SK-N-SH treated with all-trans-retinoic acid at 6 μM for 48 hours (cell line): ENCODE measurements around the gene PPIG.

Experiments used
- ATAC-seq: fragments of 200-7000 bp; cut with Tn5 transposase; 3 replicates; pipeline ENCODE4 v1.9.1; 2020; ENCODE audit warnings: mild to moderate bottlenecking, moderate library complexity
- ARNTL ChIP-seq: fragments of 450-650 bp; formaldehyde crosslinking; IDR thresholded peaks from 2 replicates; pipeline ENCODE4 v1.5.0; 2020; ENCODE audit warnings: low read depth, mild to moderate bottlenecking, moderate library complexity, borderline replicate concordance
- BACH2 ChIP-seq: fragments of 250-450 bp; sonication (Bioruptor Pico); IDR thresholded peaks from 2 replicates; pipeline ENCODE4 v1.9.0; 2021; ENCODE audit warnings: mild to moderate bottlenecking, borderline replicate concordance
- CSDC2 ChIP-seq: fragments of 250-450 bp; sonication (Bioruptor Pico); IDR thresholded peaks from 2 replicates; pipeline ENCODE4 v1.5.0; 2020; ENCODE audit warnings: mild to moderate bottlenecking, moderate library complexity
- ESRRG ChIP-seq: fragments of 250-450 bp; sonication (Bioruptor Pico); IDR thresholded peaks from 2 replicates; pipeline ENCODE4 v1.6.1; 2021; ENCODE audit warnings: mild to moderate bottlenecking
- OSR1 ChIP-seq: fragments of 250-450 bp; sonication (Bioruptor Pico); IDR thresholded peaks from 2 replicates; pipeline ENCODE4 v1.8.0; 2022; ENCODE audit warnings: moderate library complexity, mild to moderate bottlenecking, inconsistent platforms
- PPARA ChIP-seq: fragments of 250-450 bp; sonication (Bioruptor Pico); IDR thresholded peaks from 2 replicates; pipeline ENCODE4 v1.5.0; 2020; ENCODE audit warnings: mild to moderate bottlenecking, borderline replicate concordance
- RARB ChIP-seq: fragments of 250-450 bp; sonication (Bioruptor Pico); IDR thresholded peaks from 2 replicates; pipeline ENCODE4 v1.8.0; 2021; ENCODE audit warnings: mild to moderate bottlenecking, moderate library complexity
- SNAI2 ChIP-seq: fragments of 250-450 bp; sonication (Bioruptor Pico); IDR thresholded peaks from 2 replicates; pipeline ENCODE4 v1.5.0; 2020; ENCODE audit warnings: mild to moderate bottlenecking, moderate library complexity
- TCF4 ChIP-seq: fragments of 250-450 bp; sonication (Bioruptor Pico); IDR thresholded peaks from 2 replicates; pipeline ENCODE4 v1.8.0; 2021; ENCODE audit warnings: mild to moderate bottlenecking, moderate library complexity, borderline replicate concordance
- ZC3H10 ChIP-seq: fragments of 250-450 bp; sonication (Bioruptor Pico); IDR thresholded peaks from 2 replicates; pipeline ENCODE4 v1.5.1; 2021; ENCODE audit warnings: mild to moderate bottlenecking, moderate library complexity
- ZFP3 ChIP-seq: fragments of 250-450 bp; sonication (Bioruptor Pico); IDR thresholded peaks from 2 replicates; pipeline ENCODE4 v1.5.0; 2020; ENCODE audit warnings: mild to moderate bottlenecking, moderate library complexity
- ZFP30 ChIP-seq: fragments of 450-650 bp; formaldehyde crosslinking; IDR thresholded peaks from 2 replicates; pipeline ENCODE4 v1.5.0; 2022; ENCODE audit warnings: mild to moderate bottlenecking, moderate library complexity
- ZNF565 ChIP-seq: fragments of 450-650 bp; formaldehyde crosslinking; conservative IDR thresholded peaks from 2 replicates; pipeline ENCODE4 v1.5.0; 2020; ENCODE audit warnings: low read depth, mild to moderate bottlenecking, moderate library complexity
- ZNF70 ChIP-seq: fragments of 450-650 bp; formaldehyde crosslinking; IDR thresholded peaks from 2 replicates; pipeline ENCODE4 v1.5.0; 2020; ENCODE audit warnings: mild to moderate bottlenecking, moderate library complexity
- ZNF8 ChIP-seq: fragments of 450-650 bp; formaldehyde crosslinking; IDR thresholded peaks from 2 replicates; pipeline ENCODE4 v1.5.0; 2020; ENCODE audit warnings: mild to moderate bottlenecking, moderate library complexity
- TF ChIP-seq, protein P1 (sequence below): fragments of 250-450 bp; sonication (Bioruptor Pico); IDR thresholded peaks from 2 replicates; pipeline ENCODE4 v1.5.0; 2020; ENCODE audit warnings: mild to moderate bottlenecking, moderate library complexity
- TF ChIP-seq, protein P2 (sequence below): fragments of 250-450 bp; sonication (Bioruptor Pico); IDR thresholded peaks from 2 replicates; pipeline ENCODE4 v1.8.0; 2020; ENCODE audit warnings: mild to moderate bottlenecking, moderate library complexity, borderline replicate concordance
- TF ChIP-seq, protein P3 (sequence below): fragments of 250-450 bp; sonication (Bioruptor Pico); IDR thresholded peaks from 2 replicates; pipeline ENCODE4 v1.8.0; 2021; ENCODE audit warnings: low read depth, mild to moderate bottlenecking, moderate library complexity, borderline replicate concordance
- TF ChIP-seq, protein P4 (sequence below): fragments of 250-450 bp; sonication (Bioruptor Pico); IDR thresholded peaks from 2 replicates; pipeline ENCODE4 v1.5.1; 2020; ENCODE audit warnings: low read depth, mild to moderate bottlenecking, moderate library complexity
- TF ChIP-seq, protein P5 (sequence below): fragments of 250-450 bp; sonication (Bioruptor Pico); IDR thresholded peaks from 2 replicates; pipeline ENCODE4 v1.5.1; 2021; ENCODE audit warnings: mild to moderate bottlenecking, moderate library complexity

PPIG gene

DNA sequence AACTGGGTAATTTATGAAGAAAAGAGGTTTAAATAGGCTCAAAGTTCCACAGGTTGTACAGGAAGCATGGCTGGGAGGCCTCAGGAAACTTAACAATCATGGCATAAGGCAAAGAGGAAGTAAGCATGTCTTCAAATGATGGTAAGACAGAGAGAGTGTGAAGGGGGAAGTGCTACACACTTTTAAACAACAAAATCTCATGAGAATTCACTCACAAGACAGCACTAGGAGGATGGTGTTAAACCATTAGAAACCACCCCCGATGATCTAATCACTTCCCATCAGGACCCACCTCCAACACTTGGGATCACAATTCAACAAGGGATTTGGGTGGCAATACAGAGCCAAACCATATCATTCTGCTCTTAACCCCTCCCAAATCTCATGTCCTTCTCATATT lies 75.2 kb downstream of the PPIG start (continued):
- no peak for TF ChIP-seq ZNF70 (CRISPR knock-in tag)
- no peak for TF ChIP-seq BACH2 (CRISPR knock-in tag)
- TF ChIP-seq RARB (CRISPR knock-in tag) = no peak
- TF ChIP-seq OSR1 (CRISPR knock-in tag) = no peak

DNA sequence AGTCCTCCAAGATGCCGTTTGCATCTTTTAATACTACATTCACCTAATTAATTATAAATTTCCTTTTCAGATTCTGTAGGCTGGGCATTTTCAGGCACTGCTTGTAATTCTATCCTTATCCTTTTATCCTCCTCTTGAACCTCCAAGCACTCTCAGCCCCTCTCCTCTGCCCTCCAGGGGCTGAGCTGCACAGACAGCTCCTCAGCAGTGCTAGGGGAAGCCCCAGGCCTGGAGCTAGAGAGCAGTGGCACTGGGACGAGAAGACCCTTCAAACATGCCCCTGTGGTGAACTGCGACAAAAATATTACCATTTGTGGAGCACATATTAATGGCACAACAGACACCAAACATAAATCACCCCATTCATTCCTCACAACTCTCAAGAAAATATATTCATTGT lies 77.1 kb downstream of the PPIG start:
- no peak for TF ChIP-seq ZFP3 (CRISPR knock-in tag)
- no peak for TF ChIP-seq ESRRG (CRISPR knock-in tag)
- TF ChIP-seq, protein P1, sequence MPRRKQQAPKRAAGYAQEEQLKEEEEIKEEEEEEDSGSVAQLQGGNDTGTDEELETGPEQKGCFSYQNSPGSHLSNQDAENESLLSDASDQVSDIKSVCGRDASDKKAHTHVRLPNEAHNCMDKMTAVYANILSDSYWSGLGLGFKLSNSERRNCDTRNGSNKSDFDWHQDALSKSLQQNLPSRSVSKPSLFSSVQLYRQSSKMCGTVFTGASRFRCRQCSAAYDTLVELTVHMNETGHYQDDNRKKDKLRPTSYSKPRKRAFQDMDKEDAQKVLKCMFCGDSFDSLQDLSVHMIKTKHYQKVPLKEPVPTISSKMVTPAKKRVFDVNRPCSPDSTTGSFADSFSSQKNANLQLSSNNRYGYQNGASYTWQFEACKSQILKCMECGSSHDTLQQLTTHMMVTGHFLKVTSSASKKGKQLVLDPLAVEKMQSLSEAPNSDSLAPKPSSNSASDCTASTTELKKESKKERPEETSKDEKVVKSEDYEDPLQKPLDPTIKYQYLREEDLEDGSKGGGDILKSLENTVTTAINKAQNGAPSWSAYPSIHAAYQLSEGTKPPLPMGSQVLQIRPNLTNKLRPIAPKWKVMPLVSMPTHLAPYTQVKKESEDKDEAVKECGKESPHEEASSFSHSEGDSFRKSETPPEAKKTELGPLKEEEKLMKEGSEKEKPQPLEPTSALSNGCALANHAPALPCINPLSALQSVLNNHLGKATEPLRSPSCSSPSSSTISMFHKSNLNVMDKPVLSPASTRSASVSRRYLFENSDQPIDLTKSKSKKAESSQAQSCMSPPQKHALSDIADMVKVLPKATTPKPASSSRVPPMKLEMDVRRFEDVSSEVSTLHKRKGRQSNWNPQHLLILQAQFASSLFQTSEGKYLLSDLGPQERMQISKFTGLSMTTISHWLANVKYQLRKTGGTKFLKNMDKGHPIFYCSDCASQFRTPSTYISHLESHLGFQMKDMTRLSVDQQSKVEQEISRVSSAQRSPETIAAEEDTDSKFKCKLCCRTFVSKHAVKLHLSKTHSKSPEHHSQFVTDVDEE (CRISPR knock-in tag) = no peak
- TF ChIP-seq, protein P2, sequence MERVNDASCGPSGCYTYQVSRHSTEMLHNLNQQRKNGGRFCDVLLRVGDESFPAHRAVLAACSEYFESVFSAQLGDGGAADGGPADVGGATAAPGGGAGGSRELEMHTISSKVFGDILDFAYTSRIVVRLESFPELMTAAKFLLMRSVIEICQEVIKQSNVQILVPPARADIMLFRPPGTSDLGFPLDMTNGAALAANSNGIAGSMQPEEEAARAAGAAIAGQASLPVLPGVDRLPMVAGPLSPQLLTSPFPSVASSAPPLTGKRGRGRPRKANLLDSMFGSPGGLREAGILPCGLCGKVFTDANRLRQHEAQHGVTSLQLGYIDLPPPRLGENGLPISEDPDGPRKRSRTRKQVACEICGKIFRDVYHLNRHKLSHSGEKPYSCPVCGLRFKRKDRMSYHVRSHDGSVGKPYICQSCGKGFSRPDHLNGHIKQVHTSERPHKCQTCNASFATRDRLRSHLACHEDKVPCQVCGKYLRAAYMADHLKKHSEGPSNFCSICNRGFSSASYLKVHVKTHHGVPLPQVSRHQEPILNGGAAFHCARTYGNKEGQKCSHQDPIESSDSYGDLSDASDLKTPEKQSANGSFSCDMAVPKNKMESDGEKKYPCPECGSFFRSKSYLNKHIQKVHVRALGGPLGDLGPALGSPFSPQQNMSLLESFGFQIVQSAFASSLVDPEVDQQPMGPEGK (CRISPR knock-in tag) = no peak
- TF ChIP-seq ZNF565 = no peak
- TF ChIP-seq ZNF8 (CRISPR knock-in tag) = no peak
- TF ChIP-seq ARNTL (CRISPR knock-in tag) = no peak
- no peak for TF ChIP-seq OSR1 (CRISPR knock-in tag)
- TF ChIP-seq TCF4 (CRISPR knock-in tag) = no peak
- no peak for TF ChIP-seq SNAI2 (CRISPR knock-in tag)
- TF ChIP-seq, protein P3, sequence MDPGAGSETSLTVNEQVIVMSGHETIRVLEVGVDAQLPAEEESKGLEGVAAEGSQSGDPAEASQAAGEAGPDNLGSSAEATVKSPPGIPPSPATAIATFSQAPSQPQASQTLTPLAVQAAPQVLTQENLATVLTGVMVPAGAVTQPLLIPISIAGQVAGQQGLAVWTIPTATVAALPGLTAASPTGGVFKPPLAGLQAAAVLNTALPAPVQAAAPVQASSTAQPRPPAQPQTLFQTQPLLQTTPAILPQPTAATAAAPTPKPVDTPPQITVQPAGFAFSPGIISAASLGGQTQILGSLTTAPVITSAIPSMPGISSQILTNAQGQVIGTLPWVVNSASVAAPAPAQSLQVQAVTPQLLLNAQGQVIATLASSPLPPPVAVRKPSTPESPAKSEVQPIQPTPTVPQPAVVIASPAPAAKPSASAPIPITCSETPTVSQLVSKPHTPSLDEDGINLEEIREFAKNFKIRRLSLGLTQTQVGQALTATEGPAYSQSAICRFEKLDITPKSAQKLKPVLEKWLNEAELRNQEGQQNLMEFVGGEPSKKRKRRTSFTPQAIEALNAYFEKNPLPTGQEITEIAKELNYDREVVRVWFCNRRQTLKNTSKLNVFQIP (CRISPR knock-in tag) = no peak
- no peak for TF ChIP-seq BACH2 (CRISPR knock-in tag)
- TF ChIP-seq PPARA (CRISPR knock-in tag) = no peak
- TF ChIP-seq ZNF70 (CRISPR knock-in tag) = no peak
- TF ChIP-seq ZFP30 = no peak
- TF ChIP-seq, protein P4, sequence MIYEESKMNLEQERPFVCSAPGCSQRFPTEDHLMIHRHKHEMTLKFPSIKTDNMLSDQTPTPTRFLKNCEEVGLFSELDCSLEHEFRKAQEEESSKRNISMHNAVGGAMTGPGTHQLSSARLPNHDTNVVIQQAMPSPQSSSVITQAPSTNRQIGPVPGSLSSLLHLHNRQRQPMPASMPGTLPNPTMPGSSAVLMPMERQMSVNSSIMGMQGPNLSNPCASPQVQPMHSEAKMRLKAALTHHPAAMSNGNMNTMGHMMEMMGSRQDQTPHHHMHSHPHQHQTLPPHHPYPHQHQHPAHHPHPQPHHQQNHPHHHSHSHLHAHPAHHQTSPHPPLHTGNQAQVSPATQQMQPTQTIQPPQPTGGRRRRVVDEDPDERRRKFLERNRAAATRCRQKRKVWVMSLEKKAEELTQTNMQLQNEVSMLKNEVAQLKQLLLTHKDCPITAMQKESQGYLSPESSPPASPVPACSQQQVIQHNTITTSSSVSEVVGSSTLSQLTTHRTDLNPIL (CRISPR knock-in tag) = no peak
- TF ChIP-seq, protein P5, sequence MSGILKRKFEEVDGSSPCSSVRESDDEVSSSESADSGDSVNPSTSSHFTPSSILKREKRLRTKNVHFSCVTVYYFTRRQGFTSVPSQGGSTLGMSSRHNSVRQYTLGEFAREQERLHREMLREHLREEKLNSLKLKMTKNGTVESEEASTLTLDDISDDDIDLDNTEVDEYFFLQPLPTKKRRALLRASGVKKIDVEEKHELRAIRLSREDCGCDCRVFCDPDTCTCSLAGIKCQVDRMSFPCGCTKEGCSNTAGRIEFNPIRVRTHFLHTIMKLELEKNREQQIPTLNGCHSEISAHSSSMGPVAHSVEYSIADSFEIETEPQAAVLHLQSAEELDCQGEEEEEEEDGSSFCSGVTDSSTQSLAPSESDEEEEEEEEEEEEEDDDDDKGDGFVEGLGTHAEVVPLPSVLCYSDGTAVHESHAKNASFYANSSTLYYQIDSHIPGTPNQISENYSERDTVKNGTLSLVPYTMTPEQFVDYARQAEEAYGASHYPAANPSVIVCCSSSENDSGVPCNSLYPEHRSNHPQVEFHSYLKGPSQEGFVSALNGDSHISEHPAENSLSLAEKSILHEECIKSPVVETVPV (CRISPR knock-in tag) = no peak
- TF ChIP-seq ZC3H10 (CRISPR knock-in tag) = no peak
- no peak for TF ChIP-seq CSDC2
- ATAC-seq = no peak

DNA sequence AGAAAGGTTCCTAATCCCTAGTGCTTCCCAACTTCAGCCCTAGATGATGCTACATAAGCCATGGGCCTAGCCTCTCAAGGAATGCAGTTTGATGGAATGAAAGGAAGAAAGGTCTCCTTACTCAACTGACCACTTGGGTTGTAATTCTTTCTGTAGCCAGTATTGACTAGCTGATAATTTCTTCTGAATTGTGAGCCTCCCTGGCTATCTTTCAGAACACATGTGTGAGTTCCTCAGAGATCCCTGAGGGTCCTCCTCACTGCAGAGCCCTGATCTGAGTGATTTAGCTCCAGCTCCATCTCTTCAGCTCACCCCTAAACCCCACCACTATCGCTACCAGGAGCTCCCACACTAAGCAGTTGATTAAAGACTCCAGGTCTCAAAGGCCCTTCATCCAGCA lies 78.6 kb downstream of the PPIG start:
- TF ChIP-seq, protein P4 (CRISPR knock-in tag) = no peak
- TF ChIP-seq, protein P3 (CRISPR knock-in tag) = no peak
- TF ChIP-seq TCF4 (CRISPR knock-in tag) = no peak
- no peak for TF ChIP-seq ZNF70 (CRISPR knock-in tag)
- ATAC-seq = no peak
